GM19467 (cell line): ENCODE results near the gene PRR3.
A peak's percentile ranks its signal among the peaks of the same experiment; 100 is the strongest.

Experiments
- ATAC-seq: cut with Tn5 transposase; IDR thresholded peaks from one replicate; pipeline ENCODE4 v1.9.1; 2021; ENCODE audit warnings: mild to moderate bottlenecking, moderate library complexity; ENCODE audit not compliant: unreplicated experiment

Gene PRR3

DNA sequence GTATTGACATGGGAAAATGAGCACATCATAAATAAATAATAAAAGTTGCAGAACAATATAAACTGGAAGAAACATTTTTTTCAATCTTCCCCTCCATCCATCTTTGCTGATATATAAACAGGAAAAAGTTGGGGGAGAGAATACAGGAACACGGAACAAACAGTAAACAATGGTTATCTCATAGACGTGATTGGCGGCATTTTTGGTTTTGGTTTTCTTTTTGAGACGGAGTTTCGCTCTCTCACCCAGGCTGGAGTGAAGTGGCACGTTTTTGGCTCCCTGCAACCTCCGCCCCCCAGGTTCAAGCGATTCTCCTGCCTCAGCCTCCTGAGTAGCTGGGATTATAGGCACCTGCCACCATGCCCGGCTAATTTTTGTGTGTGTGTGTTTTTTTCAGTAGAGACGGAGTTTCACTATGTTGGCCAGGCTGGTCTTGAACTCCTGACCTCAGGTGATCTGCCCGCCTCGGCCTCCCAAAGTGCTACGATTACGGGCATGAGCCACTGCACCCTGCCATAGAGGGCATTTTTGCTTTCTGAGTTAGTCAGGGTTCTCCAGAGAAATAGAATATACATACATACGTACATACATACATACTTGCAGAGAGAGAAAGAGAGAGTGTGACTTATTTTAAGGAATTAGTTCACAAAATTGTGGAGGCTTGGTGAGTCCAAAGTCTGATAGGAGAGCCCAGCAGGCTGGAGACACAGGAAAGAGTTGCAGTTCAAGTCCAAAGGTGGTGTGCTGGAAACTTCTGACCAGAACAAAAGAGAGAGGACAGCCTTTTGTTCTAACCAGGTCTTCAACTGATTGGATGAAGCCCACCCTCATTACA, 23.4 kb upstream of the PRR3 start:
- no peak for ATAC-seq

DNA sequence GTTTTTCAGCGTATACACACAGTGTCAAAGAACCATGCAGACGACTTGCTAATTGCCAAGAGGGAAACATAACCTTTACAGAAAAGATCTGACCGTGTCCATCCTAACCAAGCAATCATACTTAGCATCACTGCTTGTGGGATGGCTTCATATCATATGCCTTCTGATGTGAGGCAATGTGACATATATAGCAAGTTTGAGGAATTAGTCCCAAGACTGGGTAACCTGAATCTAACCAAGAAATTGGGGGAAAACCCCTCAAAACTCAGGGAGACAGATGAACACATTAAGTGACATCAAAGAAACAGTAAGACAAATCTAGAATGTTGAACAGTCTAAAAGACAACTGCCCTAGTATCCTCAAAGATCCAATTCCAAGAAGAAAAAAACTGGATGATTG, 19.2 kb upstream of the PRR3 start:
- no peak for ATAC-seq

DNA sequence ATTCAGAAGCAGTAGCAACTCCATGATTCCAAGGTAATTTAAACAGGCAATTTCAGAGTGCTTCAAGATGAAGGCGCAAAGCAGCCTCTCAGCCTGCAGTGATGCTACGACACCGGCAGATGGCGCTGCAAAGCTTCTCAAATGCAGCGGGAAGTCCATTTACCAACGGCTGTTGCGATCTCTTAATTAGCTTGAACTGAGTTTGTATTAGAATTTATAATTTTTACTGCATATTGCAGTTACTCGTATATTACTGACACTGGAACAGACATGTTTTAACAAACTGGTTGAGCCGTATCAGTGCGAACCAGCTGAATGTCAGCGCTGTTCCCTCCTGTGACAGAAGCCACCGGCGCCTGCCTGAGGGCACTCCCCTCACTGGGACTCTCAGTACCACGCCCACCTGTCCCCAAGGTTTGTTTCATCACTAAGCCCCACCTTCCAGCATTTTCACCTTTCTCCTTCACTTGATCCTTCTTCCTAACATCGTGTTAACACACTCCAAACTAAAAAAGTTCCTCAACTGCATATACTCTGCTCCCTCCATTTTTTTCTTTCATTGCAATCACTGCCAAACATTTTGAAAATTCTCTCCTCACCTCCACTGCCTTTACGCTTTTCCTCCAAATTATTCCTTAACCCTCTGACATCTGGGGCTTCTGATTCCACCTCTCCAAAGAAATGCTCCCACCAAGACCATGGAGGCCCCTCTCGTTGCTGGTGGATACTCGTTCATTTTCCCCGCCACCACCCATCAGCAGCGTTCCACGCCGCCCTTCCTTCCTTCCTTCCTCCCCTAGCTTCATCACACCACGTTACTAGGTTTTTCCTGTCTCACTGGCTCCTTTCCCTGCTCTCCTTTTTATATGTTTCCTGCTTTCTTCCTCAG, 15.3 kb upstream of the PRR3 start:
- ATAC-seq: no peak

DNA sequence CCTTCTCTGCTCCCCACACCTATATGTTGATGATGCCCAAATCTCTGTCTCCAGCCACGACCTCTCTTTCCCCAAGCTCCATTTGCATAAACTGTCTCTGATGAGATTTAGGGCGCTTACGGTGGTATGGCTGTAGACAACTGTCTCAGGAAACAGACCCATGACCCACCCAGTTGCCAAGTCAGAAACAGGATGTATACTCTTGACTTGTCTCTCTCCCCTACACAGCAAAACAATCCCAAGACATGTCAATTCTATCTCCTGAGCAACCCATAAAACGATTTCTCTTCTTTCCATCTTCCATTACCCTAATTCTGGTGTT, 14.7 kb upstream of the PRR3 start:
- ATAC-seq: no peak

DNA sequence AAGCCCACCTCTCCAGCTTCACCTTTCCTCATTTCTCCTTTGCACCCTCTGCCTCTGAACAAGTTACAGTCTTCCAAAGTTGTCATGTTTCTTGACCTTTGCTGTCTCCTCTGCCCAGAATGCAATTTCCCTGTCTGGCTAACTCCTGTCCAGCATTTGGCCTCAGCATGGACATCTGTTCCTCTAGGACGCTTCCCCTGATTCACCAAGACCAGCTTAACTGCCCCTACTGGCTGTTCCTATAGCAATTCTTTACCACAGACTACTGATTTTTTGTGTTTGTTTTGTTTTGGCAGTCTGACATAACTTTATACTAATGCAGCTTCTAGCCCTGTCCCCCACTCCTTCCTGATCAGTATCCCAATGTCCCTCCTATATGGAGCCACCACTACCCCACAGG, 14.2 kb upstream of the PRR3 start:
- ATAC-seq: no peak

DNA sequence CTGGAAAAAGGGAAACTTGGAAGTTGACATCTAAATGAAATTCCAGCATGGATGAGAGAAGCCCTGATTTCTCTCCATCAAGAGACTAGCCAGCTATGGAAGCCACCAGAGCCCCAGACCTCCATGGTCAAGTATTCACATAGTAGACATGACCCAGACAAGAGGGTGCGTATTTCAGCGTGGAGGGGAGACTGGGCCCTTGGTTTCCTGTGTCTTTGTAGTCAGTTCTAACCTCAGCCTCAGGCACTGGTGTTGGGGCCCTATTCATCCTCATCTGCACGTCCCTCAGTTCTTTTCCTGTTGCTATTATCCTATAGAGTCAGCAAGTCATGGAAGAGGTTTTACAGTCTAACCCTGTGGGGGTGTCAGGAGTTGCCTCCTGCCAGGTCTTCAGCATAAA, 13.3 kb upstream of the PRR3 start:
- no peak for ATAC-seq

DNA sequence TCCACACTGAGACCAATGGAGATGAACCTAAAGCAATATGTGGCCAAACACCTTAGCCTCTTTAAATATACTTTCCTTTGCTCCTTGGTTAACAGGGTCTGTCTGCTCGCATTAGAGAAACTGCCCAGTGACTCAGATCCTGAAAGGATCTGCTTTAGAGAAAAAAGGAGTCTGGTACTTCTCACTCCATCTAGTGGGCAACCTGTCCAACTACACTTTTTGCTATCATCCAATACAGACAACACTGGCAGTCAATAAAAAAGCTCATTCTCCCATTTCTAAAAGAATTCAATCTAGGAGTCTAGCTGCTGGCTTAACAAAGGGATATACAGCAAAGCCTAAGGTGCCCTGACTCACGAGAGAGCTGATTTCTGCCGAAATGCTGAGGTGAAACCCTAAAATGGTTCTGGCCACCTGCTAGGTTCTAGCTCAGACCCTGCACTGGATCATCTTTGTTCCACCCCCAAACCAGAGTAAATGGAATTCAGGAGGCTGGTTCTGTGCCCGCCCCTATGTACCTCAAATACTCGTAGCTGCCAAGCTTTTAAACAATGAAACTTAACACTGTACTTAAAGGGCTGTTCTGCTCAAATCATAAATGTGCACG, 12.3 kb upstream of the PRR3 start:
- no peak for ATAC-seq

DNA sequence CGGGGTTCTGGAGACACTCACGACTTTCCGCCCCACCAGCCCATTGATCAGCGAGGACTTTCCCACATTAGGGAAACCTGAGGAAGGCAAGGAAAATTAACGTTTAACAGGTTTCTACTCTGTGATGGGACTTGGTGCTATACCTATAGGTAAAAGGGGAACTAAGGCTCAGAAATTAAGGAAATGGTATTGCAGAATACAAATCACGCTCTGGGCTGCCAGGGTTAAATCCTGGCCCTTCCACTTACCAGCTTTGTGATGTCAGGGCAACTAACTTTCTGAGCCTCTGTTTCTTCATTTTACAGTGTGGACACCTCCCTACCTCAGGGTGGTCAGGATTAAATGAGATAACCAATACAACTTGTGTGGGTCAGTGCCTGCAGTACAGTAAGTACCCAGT, 9.6 kb upstream of the PRR3 start:
- no peak for ATAC-seq

DNA sequence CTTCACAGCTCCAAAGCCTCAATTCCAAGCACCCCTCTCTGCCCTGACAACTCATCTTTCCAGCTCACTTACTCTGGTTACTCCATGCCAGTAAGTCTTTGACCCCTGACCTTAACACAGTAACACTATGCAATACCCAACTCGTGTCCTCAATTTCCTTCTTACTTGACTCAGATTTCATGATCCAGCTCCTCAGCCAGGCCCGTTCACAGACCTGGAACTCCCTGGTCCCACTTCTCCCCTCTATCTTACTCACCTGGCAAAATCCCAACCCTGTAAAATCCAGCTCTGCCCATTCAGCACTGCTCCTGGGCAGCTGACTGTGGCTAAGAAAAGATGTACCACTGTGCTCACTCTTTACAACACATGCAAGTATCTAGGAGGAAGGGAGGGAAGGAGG, 8.7 kb upstream of the PRR3 start:
- ATAC-seq: no peak

DNA sequence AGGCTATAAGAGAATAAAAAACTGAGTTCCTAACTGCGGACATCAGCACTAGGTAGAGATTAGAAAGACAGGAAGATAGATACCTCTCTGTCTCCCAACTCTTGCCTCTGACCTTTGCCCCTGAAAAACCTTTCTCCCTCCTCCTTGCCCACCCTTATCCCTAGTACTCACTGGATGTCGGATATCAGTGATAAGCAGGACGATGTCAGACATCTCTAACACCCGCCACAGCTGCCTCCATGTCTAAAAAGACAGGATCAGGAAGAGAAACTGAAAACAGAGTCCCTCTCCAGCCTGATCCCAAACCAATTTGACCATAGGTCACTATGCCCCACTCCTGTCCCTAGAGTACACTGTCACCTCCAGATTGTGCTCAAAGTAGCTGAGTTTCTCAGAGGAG, 2.7 kb upstream of the PRR3 start:
- ATAC-seq: no peak

DNA sequence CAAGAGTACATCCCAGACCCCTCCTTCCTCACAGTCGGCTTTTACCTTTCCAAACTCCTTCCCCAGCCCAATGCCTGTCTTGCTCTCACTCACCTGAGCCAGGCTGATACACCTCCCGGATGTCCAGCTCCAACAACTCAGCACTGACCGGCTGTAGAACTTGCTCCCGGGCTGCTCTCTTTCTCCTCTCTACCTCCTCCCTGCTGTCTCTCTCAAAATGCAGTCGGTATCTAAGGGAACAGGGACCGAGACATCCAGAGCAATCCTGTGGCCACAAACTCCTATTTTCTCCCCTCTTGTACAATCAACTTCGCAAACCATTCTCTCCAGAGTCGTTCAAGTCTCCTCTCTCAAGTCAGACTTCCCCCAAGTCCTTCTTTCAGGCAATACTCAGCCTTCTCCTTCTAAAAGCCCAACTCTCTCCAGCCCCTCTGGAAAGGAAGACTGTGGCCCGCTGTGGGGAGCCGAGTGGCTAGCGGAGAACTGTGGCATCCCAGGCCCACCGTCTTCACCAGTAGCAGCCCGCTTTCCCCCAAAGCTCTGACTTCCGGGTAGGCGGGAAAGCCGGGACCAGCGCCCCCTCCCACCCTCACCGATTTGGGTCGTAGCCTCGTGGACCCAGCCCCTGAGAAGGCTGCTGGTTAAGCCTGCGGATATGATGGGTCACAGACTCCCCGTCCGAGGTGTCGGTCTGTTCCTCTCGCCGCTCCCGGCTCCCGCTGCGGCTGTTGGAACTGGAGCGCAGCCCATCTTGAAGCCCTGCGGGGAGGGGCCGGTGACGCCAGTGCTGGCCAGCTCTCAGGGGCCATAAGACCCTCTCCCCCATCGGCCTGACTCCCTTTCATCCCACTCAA, 1.9 kb upstream of the PRR3 start:
- no peak for ATAC-seq

DNA sequence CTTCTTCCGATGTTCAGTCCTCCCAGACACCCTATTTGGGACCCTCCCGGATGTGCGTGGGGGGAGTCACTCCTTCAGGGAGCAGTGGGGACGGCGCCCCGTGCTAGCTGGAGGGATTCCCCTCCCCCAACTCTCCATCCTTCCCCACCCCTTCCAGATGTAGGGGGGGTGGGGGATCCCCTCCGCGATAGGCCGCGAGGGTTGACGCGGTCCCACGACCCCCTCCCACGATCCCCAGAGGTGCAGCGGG, 1.4 kb upstream of the PRR3 start:
- no peak for ATAC-seq

DNA sequence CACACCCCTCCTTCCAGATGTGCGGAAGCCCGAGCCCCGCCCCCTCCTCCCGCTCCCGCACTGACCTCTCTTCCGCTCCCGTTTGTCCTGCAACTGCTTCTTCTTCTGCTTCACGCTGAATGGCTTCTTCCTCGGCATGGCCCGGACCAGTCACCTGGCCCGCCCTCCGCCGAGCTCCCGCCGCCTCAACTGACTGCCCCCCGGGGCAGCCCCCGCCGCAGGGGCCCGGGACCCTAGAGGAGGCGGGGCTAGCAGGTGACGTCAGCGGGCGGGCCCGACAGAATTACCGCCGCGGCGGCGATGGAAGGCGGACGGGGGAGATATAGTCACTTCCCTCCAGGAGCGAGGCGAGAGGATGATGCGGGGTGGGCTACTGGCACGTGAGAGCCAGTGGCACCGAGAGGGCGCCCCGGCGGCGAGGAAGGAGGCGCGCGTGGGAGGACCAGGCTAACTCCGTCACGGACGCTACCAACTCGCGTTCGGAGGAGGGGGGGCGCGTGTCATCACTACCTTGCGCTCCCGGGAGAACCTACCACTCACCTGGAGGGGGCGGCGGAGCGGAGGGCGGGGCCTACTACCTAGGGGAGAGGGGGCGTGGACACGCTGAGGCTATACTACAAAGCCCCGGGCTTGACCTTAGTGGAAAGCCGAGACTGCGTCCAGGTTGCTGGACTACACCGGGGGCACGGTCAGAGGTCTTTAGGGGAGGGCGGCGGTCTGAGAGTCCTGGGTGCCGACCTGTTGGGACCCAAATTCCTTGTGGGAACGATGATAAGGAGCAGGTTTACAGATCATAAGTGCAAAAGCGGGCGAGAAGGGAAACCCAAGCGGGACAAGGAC, 809 bp upstream of the PRR3 start, which contains the start of gene GNL1:
Gene GNL1, minus strand, starts transcription at position 424 of the 840 bp plus-strand sequence. Its CDS starts 286 bp downstream, at position 138.
- peak; percentile 50 for ATAC-seq

DNA sequence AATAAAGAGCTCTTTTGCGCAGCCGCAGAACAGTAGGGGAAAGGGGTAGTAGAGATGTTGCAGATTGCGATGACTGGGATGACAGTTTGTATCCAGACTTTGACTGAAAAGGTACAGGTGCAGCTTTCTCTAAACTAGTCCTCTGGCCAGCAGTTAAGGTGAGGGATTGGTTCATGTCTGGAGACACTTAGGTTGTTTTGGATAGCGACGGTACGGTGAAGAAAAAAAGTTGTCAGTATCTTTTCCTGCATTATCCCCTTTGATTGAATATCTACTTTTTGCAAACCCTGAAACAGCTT, 537 bp downstream of the PRR3 start:
- no peak for ATAC-seq

DNA sequence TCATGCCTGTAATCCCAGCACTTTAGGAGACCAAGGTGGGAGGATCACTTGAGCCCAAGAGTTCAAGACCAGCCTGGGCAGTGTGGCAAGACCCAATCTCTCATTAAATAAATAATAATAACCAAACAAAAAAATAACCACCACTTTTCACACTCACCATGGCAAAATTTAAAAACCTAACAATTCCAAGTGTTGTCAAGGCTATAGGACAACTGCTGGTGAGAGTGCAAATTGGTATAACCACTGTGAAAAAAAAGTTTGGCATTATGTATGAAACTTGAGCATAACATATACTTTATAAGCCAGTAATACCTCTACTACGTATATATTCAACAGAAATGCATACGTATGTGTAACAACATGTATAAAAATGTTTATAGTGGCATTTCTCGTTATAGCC, 3.8 kb downstream of the PRR3 start:
- ATAC-seq: no peak

DNA sequence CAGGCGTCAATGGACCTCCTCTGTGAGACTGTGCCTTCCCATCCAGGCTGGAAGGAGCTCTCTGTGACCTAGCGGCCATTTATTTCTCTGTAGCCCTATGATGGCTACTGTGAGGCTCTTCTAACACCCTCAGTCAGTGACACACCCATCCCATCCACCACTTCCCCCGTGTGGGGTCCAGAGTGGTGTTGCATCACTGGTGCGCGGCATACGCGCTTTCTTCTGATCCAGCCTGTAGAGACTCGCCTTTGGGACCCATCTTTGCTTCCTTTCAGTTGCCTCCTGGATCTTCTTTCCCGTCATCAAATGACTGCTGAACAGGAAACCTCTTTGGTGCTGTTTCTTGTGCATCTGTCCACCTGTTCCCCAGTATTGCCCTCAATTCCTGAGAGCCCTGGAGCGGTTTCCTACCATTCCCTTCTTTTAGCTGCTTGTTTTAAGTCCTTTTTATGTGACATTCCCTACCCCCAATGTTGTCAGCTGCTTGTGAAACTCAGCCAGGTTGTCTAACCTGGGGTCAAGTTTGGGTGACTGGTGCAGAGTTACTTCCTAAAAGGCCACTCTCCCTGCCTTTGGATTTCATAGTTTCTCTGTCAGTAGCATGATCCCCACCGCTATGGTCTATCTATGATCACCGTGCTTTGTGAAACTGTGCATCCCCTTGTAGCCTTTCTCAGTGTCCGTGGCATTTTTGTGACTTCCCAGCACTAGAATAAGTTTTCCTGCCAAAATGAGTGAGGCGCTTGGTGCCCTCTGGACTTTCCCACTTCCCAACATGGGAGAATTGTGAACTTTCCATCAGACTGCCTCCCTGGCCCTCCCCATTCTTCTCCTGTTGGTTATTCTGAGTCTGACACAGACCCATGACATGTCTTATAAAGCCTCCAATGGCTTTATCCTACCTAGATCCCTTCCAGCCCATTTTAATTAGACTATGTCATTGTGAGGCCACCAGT, 5.7 kb downstream of the PRR3 start:
- ATAC-seq: no peak

DNA sequence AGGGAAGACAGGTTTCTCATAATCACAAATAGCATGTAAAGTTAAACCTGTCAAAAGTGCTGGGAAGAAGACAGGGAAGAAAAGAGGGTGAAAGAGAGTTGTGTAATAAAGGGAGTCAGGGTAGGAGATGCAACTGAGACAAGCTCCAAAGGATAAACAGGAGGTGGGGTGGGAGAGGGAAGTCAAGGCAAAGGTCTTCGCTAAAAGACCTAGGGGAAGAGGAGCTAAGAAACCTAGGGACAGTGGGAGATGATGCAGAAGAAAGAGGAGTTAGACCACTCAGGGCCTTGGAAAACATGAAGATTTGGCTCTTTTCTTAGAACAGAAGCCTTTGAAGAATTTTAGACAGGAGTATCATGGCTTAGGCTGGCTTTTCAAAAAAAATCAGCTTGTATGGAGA, 7.0 kb downstream of the PRR3 start:
- no peak for ATAC-seq

DNA sequence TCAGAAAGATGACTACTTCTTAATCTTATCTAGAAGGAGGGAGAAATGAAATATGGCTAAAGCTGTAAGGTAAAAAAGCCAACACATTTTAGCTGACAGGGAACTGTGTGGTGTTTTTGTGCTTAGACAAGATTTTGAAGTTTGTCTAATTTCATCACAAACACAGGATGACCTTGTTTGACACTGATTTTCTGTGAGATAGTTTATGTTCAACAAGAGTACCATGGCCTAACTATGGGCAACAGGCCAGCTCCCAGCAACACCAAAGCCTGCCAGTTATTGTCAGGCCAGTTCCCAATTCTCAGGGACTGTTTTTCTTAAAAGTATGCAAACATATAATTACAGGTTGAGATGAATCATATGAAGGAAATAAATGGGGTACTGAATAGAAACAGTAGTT, 8.7 kb downstream of the PRR3 start:
- no peak for ATAC-seq

DNA sequence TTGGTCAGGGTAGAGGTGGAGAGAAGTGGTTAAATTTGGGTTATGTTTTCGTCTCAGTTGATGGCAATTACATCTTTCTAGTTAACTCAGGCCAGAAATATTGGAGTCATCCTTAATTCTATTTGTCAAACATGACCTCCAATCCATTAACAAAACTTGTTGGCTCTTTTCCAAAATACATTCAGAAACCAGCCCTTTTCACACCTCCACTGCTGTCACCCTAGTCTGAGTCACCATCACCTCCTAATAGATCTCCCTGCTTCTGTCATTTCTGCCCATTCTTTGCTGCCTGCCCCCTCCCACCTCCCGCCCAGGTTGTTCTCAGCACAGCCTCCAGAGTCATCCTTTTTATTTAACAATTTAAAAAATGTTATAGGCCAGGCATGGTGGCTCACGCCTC, 11.2 kb downstream of the PRR3 start:
- ATAC-seq: no peak
